HepG2 (cell line): ENCODE measurements around the gene HDDC3. TPM values are rescaled to one million over a fixed set of nuclear protein-coding genes. Genes with fewer than 3 reads are reported as not detected.

ENCODE experiments used
- ATAC-seq: fragments of 200-7000 bp; cut with Tn5 transposase; 3 replicates; pipeline ENCODE4 v1.9.1; 2020; ENCODE audit warnings: mild to moderate bottlenecking, moderate library complexity
- BruUV-seq: library from RNA; stranded (reverse); fragments of 400-500 nt; replicated peaks from 2 replicates; lab custom pipeline; 2021; lab: Mats Ljungman, UMichigan
- CTCF ChIA-PET: fragments of 300-600 bp; formaldehyde crosslinking; extraction: SDS; loops from one replicate; lab custom pipeline; 2021; ENCODE audit warnings: low total read pairs, inconsistent platforms, low intra/inter-chr PET ratio; lab: Yijun Ruan, JAX
- POLR2A ChIA-PET: fragments of 350-600 bp; sonication (Branson Sonifier 250); formaldehyde crosslinking; loops from one replicate; lab custom pipeline; 2020; ENCODE audit warnings: antibody characterized with exemption, inconsistent platforms; lab: Yijun Ruan, JAX
- DNase-seq: peaks from one replicate; pipeline ENCODE4 v3.0.0-alpha.2; 2015; ENCODE audit warnings: low spot score
- FAIRE-seq: peaks from 3 replicates; lab custom pipeline; 2011; peaks lifted over from hg19 to GRCh38; lab: Jason Lieb, UNC
- H2AFZ ChIP-seq: one replicate; pipeline ENCODE4 v1.6.1; 2011; ENCODE audit warnings: low read length, inconsistent platforms
- H3K27ac ChIP-seq: fragments of 300-600 bp; 3 replicates; pipeline ENCODE4 v1.8.0; 2011; ENCODE audit warnings: mixed run types, mild to moderate bottlenecking, mixed read lengths, low read length, inconsistent platforms; ENCODE audit not compliant: insufficient read depth; ENCODE audit errors: extremely low read length
- H3K27me3 ChIP-seq, 2 experiments: fragments of 200-600 bp in 1 of 2; 2 replicates in 1 of 2; 3 replicates in 1 of 2; pipeline versions ENCODE4 v1.6.0 to v1.8.0; 2011; ENCODE audit warnings: low read length in 2 of 2, mild to moderate bottlenecking in 2 of 2, moderate library complexity in 2 of 2, inconsistent platforms in 1 of 2; ENCODE audit not compliant: insufficient read depth in 2 of 2, control insufficient read depth in 1 of 2
- H3K36me3 ChIP-seq, 2 experiments: fragments of 200-600 bp in 1 of 2; replicated peaks in 1 of 2; 2 replicates in 1 of 2; 3 replicates in 1 of 2; pipeline versions ENCODE4 v1.5.1 to v1.8.0; 2011; ENCODE audit warnings: low read length in 2 of 2, inconsistent platforms in 1 of 2; ENCODE audit not compliant: insufficient read depth in 2 of 2, control insufficient read depth in 1 of 2
- H3K4me1 ChIP-seq: 2 replicates; pipeline ENCODE4 v1.5.1; 2012; ENCODE audit warnings: low read length, inconsistent platforms; ENCODE audit not compliant: insufficient read depth
- H3K4me2 ChIP-seq: 2 replicates; pipeline ENCODE4 v1.6.0; 2011; ENCODE audit warnings: low read depth, low read length, inconsistent platforms
- H3K4me3 ChIP-seq, 3 experiments: fragments of 200-600 bp in 1 of 3; sonication (generic), shearing (Covaris generic) in 1 of 3; replicated peaks in 1 of 3; 2 replicates each; pipeline ENCODE4 v1.5.1; 2011 to 2016; ENCODE audit warnings: low read length in 3 of 3, inconsistent platforms in 2 of 3, low read depth in 2 of 3, mild to moderate bottlenecking in 2 of 3, control low read depth in 1 of 3, mixed read lengths in 1 of 3; ENCODE audit not compliant: insufficient read depth in 1 of 3
- H3K79me2 ChIP-seq: one replicate; pipeline ENCODE4 v1.6.1; 2011; ENCODE audit warnings: low read length, inconsistent platforms; ENCODE audit not compliant: insufficient read depth
- H3K9ac ChIP-seq: 2 replicates; pipeline ENCODE4 v1.6.0; 2011; ENCODE audit warnings: mild to moderate bottlenecking, low read depth, low read length, inconsistent platforms; ENCODE audit not compliant: insufficient read depth
- H3K9me3 ChIP-seq: 2 replicates; pipeline ENCODE4 v1.5.1; 2012; ENCODE audit warnings: mild to moderate bottlenecking, low read length
- H4K20me1 ChIP-seq: 2 replicates; pipeline ENCODE4 v1.6.0; 2011; ENCODE audit warnings: inconsistent platforms, mild to moderate bottlenecking, low read length, moderate library complexity; ENCODE audit not compliant: insufficient read depth
- AHR ChIP-seq: IDR thresholded peaks from 2 replicates; pipeline ENCODE4 v1.6.1; 2018; ENCODE audit warnings: missing genetic modification reagents, missing compliant biosample characterization
- FOXK2 ChIP-seq: fragments of 450-650 bp; IDR thresholded peaks from 2 replicates; pipeline ENCODE4 v1.6.1; 2016
- GFI1 ChIP-seq: sonication (generic); formaldehyde crosslinking; IDR thresholded peaks from 2 replicates; pipeline ENCODE4 v1.5.0; 2020; ENCODE audit warnings: missing genetic modification reagents, mild to moderate bottlenecking, borderline replicate concordance
- GMEB1 ChIP-seq: sonication (generic); formaldehyde crosslinking; IDR thresholded peaks from 2 replicates; pipeline ENCODE4 v1.5.1; 2020; ENCODE audit warnings: missing genetic modification reagents, mild to moderate bottlenecking, borderline replicate concordance
- IRF1 ChIP-seq: sonication (generic); formaldehyde crosslinking; IDR thresholded peaks from 2 replicates; pipeline ENCODE4 v1.4.0; 2020; ENCODE audit warnings: low read depth, mild to moderate bottlenecking, missing genetic modification reagents
- MAF1 ChIP-seq: sonication (generic); formaldehyde crosslinking; IDR thresholded peaks from 2 replicates; pipeline ENCODE4 v1.5.0; 2020; ENCODE audit warnings: missing genetic modification reagents, borderline replicate concordance
- MAZ ChIP-seq, 2 experiments: sonication (generic) in 1 of 2; formaldehyde crosslinking in 1 of 2; IDR thresholded peaks; 2 replicates each; pipeline versions ENCODE4 v1.5.0 to v1.6.1; 2012 to 2020; ENCODE audit warnings: low read depth in 2 of 2, mild to moderate bottlenecking in 2 of 2, borderline replicate concordance in 1 of 2, improper control_type of control experiment in 1 of 2, low read length in 1 of 2, missing genetic modification reagents in 1 of 2, moderate library complexity in 1 of 2
- RFX1 ChIP-seq: fragments of 450-650 bp; IDR thresholded peaks from 2 replicates; pipeline ENCODE4 v1.6.1; 2017
- TRIM24 ChIP-seq: sonication (generic); formaldehyde crosslinking; IDR thresholded peaks from 2 replicates; pipeline ENCODE4 v1.8.0; 2022; ENCODE audit warnings: mild to moderate bottlenecking, missing genetic modification reagents
- WGBS: methylation state at CpG from one replicate; pipeline ENCODE4 v1.1.6; 2017; ENCODE audit warnings: low lambda C conversion rate; 5-methylcytosine and 5-hydroxymethylcytosine counted together
- in situ Hi-C: cut with HindIII; loops from 2 replicates; pipeline ENCODE4 v1.10.0; 2017; ENCODE audit warnings: low pct_unique_long_range_greater_than_20kb; ENCODE audit not compliant: extremely low pct_ligation_motif_present
- intact Hi-C: fragments of 100-400 bp; cut with micrococcal nuclease; formaldehyde crosslinking; loops from one replicate; pipeline ENCODE4 v1.10.0; 2022; ENCODE audit not compliant: unreplicated experiment
- polyA plus RNA-seq, 8 experiments: library from polyadenylated mRNA; depleted of rRNA in 3 of 8; stranded (reverse) in 7 of 8; unstranded in 1 of 8; fragments of >200 nt; fragmentation: Illumina TruSeq in 4 of 8; extraction: Trizol in 4 of 8; gene quantifications; 2 replicates each; pipeline versions ENCODE4 v1.2.1 to v1.2.3, GENCODE V29; 2011 to 2016; ENCODE audit warnings: low read depth in 4 of 8, missing spikeins in 1 of 8, mixed read lengths in 1 of 8; ENCODE audit not compliant: insufficient read depth in 1 of 8
- total RNA-seq, 5 experiments: library from RNA; depleted of rRNA; stranded (reverse); fragments of >200 nt; fragmentation: Illumina TruSeq; extraction: Trizol; gene quantifications; 2 replicates each; pipeline ENCODE4 v1.2.3, GENCODE V29; 2016; ENCODE audit warnings: low read depth in 1 of 5

The HDDC3 gene
- total and polyA plus RNA-seq, 2 of the 13 experiments (the other 11 are each of a cell fraction or from before 2014, with no cell fraction given) = 18.7 to 28.3 TPM

GRCh38 chr15:90917569-90917968, 14.8 kb downstream of the HDDC3 start:
- Histone ChIP-seq H3K36me3 (peaks cover 32 to 74% of the 10 kb centered on the region in 2 experiments; a peak in 4 of 5 replicates), H4K20me1 (no peaks in the 10 kb centered on the region), H3K4me3 (no peak overlapping the region), H3K27me3 (no peaks in the 10 kb centered on the region), H3K9me3 (no peaks in the 10 kb centered on the region), H3K27ac (no peak overlapping the region), H2AFZ (no peak overlapping the region), H3K4me2 (no peak overlapping the region), H3K79me2 (no peaks in the 10 kb centered on the region), H3K9ac (no peak overlapping the region), H3K4me1 (peaks cover 7% of the 10 kb centered on the region)
- TF ChIP-seq RFX1 (no peak), GFI1 (no peak), MAZ (IDR thresholded peaks at IDR 0.05; ENCODE audit: borderline replicate concordance, low read depth, low read length) (no peak), MAZ (CRISPR knock-in tag; IDR thresholded peaks at IDR 0.05; ENCODE audit: low read depth) (no peak), FOXK2 (no peak), MAF1 (CRISPR knock-in tag) (no peak), GMEB1 (no peak), AHR (CRISPR knock-in tag) (no peak)
- BruUV-seq = no TSS peak
- in situ Hi-C loops (no loop called here), intact Hi-C loops (no loop called here)
- 99% methylated on average over 6 of the region's 12 CpGs for WGBS
- FAIRE-seq (no peak), ATAC-seq (no peak), DNase-seq (no peak)
- ChIA-PET CTCF (no interaction called here), POLR2A (no interaction called here)

- H3K36me3 ChIP-seq = peaks cover 36 to 82% of the 10 kb centered on the region in 2 experiments; a peak in 4 of 5 replicates
- H3K4me3 ChIP-seq = no peak overlapping the region
- no peak for FAIRE-seq
- no peak overlapping the region for H3K4me2 ChIP-seq
- no peaks in the 10 kb centered on the region for H3K79me2 ChIP-seq
- H3K27ac ChIP-seq = no peak overlapping the region
- no TSS peak for BruUV-seq
- CTCF ChIA-PET = no interaction called here
- TF ChIP-seq TRIM24 (CRISPR knock-in tag) = no peak
- TF ChIP-seq IRF1 (CRISPR knock-in tag) = no peak
- no peak overlapping the region for H3K9ac ChIP-seq
- H4K20me1 ChIP-seq = no peaks in the 10 kb centered on the region
- no peak for ATAC-seq
- in situ Hi-C loops (no loop called here), intact Hi-C loops (no loop called here)
- DNase-seq = no peak
- no peak overlapping the region for H2AFZ ChIP-seq
- no peaks in the 10 kb centered on the region for H3K9me3 ChIP-seq
- POLR2A ChIA-PET = no interaction called here
- 91% methylated on average over 11 of the region's 11 CpGs for WGBS
- H3K4me1 ChIP-seq = no peaks in the 10 kb centered on the region
- H3K27me3 ChIP-seq = no peaks in the 10 kb centered on the region
These were observed 15.9 kb downstream of the HDDC3 start for GRCh38 chr15:90916461-90916860.
